HPDE6-E6E7 (cell line): ENCODE measurements around the gene ANKDD1A.

Source experiments
- DNase-seq: peaks from one replicate; pipeline ENCODE4 v3.0.0; 2011; ENCODE audit warnings: missing footprints; ENCODE audit errors: extremely low spot score

Gene ANKDD1A

GRCh38 chr15:64911311-64912186 is at the start of gene ANKDD1A:
TSS of gene ANKDD1A (plus strand) at chr15:64911902. CDS start at chr15:64911931, 29 bp downstream.
- DNase-seq: no peak

- DNase-seq: no peak
These were observed 49.7 kb upstream of the ANKDD1A start for GRCh38 chr15:64861960-64862359.

DNA sequence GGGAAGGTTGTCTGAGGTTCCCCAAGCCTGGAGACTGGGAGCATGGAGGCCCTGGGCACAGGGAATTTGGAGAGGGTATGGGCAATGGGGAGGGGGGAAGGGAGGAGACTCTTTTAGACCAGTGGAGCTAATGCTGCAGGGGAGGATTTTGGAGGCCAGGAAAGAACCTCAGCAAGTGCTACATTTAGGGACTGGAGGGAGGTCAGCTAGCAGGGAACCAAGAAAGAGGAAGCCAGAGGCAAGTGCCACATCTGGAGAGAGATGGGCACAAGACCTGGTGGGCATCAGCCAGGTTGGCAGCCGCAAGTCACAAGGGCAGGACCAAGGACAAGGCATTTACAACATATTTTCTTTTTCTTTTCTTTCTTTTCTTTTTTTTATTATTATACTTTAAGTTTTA is 49.3 kb upstream of the ANKDD1A start:
- DNase-seq: no peak

DNA sequence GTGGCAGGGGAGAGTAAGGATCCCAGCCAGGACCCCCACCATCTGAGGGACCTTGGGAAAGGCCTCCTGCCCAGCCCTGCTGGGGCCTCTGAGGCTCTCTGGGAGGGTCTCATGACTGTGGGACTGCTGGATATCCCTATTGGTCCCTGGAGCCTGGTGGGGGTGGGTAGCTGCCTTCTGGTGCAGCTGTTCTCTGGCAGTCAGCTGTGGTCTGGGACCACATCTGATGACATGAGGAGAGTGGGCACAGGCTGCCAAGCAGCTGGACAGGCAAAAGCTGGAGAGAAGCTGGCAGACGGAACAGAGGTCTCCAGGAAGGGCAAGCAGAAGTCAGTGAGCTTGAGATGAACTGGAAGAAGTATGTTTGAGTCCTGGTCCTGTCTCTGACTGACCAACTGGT is 47.6 kb upstream of the ANKDD1A start:
- DNase-seq: no peak

- no peak for DNase-seq
These were observed 46.3 kb upstream of the ANKDD1A start for GRCh38 chr15:64865126-64865997.

DNA sequence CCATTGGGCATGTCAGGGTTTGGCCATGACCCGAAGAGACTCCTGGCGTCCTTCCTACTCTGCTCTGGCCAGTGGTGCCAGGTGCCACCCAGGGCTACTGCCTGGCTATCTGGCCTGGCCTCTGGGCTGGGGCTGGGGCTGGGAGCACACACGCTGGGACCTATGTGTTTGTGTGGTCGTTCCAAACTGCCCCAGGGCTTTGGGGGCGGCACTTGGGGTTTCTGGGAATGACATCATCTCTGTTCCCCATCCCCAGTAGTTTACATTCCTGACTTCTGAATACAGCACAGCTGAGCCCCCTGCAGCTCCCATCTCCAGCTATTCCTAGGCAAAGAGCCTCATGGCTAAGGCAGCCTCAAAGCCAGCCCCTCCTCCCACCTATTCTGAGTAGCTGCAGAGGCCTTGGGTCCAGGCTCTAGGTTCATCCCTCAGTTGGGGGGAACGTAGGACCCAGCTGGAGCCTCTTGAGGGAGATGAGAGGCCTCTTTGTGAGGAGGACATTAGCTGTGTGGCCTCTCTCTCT is 45.6 kb upstream of the ANKDD1A start:
- DNase-seq: no peak

- no peak for DNase-seq
These were observed 42.2 kb upstream of the ANKDD1A start for GRCh38 chr15:64869501-64869900.

- DNase-seq: no peak
These were observed 41.3 kb upstream of the ANKDD1A start for GRCh38 chr15:64870353-64870752.

DNA sequence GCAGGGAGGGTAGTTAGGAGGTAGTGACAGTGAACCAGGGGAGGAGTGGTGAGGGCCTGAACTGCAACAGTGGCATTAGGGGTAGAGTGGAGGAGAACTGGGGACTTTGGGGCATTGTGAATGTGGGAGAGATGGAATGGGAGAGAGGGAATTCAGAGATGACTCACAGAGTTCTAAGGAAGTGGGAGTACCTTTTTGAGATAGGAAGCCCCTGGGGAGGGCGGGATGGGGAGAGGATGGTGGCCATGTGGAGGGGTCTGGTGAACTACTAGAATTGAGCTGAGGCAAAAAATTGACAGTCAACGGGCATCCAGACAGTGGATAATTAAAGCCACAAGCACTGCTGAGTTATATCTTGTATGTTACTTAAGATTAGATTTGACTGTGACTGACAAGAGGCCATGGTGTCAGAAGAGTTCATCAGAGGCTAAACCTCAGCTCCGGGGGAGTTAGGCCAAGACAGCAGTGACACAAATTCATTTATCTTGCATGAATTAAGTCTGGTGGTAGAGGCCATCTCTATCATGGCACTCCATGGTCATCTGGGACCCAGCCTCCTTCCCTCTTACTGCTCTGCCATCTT is 36.0 kb upstream of the ANKDD1A start:
- DNase-seq: no peak

GRCh38 chr15:64877435-64877834 is 34.3 kb upstream of the ANKDD1A start:
- no peak for DNase-seq

DNA sequence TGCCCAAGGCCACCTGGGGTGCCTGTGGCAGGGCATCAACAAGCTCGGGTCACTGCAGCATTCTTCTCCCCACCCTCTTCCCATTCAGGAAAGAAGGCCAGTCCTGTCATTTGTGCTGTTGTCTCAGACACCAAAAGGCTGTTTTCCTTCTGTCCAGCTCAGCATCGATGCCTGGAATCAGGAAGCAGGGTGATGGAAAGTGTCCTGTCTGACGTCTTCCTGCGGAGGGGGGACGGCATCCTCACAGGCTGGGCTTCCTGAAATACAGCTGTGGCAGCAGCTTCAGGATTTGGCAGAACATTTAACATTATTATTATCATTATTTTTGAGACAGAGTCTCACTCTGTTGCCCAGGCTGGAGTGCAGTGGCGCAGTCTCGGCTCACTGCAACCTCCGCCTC is 33.0 kb upstream of the ANKDD1A start:
- DNase-seq: no peak

DNA sequence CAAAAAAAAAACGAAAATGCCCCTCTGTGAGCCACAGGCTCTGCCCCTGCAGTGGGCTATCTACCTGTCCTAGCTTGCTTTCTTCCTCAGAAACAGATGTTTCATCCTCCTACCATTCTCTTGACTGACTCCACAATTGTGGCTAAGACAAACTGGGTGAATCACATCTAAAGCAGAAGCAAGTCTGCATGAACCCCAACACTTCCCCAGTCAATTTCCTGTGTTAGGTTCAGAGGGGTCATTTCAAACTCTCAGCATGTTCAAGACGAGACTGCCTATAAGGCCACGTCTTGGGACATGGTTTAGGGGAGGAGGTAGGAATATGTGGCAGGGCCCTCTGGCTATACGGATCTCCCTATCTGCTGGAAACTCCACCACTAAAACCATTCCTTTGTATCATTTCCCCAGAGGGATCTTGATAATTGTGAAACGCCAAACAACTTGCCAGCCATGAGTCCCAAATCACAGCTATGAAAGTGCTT is 28.6 kb upstream of the ANKDD1A start:
- peak; percentile 73 for DNase-seq

DNA sequence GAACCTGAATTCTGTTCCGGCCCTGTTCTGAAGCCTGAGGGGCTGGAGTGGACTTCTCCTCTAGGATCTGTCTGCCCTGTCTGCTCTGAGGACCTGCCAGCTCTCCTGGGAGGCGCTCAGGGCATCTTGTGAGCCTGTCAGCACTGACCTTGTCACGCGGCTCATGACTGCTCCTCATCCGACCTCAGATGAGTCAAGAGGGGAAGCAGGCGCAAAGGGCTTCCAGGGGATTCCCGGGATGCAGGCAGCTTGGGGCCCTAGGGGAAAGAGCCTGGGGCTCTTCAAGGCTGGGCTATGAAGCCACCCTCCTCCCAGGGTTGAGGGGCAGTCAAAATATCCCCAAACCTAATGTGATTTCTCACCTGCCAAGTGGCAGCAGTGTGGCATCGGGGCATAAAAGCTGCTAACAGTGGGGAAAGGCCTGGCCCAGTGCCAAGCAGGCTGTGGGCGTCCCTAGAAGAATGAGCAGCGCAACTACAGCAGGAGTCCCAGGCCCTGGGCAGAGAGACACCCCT is 27.6 kb upstream of the ANKDD1A start:
- DNase-seq: peak; percentile 85

GRCh38 chr15:64884679-64885078 is 27.0 kb upstream of the ANKDD1A start:
- no peak for DNase-seq

DNA sequence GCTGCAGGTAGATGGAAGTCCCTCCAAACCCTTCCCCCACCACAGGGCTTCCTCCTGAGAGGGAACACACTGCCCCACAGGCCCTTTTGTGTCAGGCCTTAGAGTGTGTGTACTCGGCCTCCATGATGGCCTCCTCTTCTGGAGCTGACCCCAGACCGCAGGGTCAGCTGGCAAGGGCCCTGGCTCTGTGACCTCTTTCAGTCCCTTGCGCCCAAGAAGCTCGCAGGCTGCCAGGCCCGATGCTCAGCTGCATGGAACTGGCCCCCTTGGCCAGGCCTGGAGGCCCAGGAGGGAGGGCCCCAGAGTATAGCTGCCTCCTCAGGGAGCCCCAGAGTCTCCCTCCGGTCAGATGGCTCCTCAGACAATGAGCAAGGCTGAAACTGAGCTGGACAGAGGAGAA is 23.4 kb upstream of the ANKDD1A start:
- no peak for DNase-seq

DNA sequence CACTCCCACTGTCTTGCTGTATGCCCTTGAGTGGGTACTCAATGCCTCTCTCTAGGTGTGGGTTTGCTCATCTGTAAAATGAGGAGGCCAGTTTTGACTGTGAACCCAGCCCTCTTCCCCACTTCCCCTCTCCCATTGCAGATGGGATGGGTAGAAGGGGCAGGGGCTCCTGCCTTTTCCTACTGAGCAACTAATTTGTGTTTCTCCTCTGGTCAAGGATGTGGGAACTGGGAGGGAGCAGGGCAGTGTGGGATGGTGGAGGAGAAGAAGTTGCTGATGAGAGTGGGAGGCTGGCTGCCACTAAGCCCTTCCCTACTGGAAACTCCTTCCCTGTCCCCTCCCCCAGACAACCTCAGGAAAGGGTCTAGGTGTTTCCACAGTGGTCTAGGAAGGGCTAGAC is 20.1 kb upstream of the ANKDD1A start:
- no peak for DNase-seq

DNA sequence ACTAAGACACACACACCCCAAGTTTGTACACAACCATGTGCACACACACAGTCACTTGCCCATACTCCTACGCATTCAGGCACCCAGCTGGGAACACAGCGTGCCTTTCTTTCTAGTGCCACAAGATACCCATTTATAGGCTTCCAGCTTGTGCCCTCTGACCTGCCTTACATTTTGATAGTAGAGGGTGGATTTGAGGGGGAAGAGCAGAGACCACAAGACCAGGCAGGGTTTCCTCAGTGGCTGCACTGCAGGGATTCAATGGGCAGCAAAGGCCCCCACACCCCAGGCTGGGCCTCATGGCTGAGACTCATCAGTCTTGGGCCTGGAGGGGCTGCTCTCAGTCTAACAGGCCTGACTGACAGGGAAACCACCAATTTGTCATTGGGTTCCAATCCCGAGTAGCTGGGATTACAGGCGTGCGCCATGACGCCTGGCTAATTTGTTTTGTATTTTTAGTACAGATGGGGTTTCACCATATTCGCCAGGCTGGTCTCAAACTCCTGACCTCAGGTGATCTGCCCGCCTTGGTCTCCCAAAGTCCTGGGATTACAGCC is 18.8 kb upstream of the ANKDD1A start:
- DNase-seq: no peak

- DNase-seq: peak; percentile 95
These were observed 18.0 kb upstream of the ANKDD1A start for GRCh38 chr15:64893481-64894394.

DNA sequence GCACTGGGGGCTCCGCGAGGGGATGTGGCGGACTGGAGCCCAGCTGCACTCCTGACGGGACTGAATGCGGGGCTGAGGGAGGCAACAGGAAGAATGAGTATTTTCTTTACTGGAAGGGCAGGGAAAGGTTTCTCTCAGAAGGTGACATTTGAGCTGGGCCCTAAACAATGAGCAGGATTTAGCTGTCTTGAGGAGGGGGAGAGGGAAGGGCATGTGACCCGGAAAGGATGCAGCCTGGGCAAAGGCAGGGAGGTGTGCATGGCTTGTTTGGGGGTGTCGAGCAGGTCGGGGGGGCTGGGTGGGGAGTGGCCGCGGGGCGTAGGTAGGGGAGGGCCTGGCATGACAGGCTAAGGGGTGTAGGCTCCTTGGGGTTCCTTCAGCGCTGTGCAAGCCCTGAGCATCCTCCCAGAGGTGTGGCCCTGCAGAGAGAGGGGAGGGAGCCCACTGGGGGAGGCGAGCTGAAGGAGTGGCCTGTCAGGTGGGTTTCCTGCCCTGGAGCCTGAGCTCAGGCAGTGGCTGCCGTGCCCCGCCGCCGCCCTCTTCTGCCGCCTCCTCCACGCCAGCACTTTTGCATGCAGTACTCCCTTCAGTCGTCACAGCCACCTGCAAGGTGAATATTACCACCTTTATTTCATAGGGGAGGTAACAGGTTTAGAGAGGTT is 17.2 kb upstream of the ANKDD1A start:
- DNase-seq: no peak
